Measurements from ENCODE around the gene TMEM238L.

TMEM238L gene

DNA sequence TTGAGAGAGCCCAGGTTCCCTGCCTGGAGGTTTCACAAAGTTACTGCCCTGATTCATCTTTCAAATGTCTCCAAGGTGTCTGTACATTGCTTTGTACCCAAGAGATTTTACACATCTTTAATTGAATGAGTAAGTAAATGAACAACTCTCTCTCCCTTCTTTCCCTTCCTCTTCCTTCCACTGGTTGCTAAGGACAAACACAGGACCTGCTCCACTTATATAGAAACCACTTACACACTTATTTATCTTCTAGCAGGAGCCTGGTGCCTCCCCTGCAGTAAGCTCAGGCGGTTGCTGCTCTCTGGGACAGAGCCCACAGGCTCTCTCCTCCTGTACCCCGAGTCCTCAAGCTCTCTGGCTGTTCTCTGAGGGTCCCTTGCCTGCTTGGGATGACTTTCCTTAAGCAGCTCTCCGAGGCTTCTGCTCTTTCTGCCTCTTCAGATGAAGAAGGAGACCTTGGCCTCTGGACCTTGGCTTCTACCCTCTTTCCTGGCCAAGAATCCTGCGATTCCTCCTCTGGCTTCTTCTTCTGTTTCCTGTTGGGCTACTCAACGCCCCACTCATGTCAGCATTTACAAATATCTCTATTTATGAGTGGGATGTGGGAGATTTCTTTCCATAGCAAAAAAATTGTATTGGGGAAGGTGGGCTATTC, 24.1 kb upstream of the TMEM238L start:
- Histone ChIP-seq H3K4me3 (replicated peaks; ENCODE audit: low read depth, low read length) (no peak overlapping the region), H3K27me3 (replicated peaks; ENCODE audit: control insufficient read depth, insufficient read depth, low read length) (no peaks in the 10 kb centered on the region; the same call in none of the 2 replicates), H3K36me3 (ENCODE audit: control insufficient read depth, insufficient read depth, low read length) (no peaks in the 10 kb centered on the region)
- TF ChIP-seq, protein P1, sequence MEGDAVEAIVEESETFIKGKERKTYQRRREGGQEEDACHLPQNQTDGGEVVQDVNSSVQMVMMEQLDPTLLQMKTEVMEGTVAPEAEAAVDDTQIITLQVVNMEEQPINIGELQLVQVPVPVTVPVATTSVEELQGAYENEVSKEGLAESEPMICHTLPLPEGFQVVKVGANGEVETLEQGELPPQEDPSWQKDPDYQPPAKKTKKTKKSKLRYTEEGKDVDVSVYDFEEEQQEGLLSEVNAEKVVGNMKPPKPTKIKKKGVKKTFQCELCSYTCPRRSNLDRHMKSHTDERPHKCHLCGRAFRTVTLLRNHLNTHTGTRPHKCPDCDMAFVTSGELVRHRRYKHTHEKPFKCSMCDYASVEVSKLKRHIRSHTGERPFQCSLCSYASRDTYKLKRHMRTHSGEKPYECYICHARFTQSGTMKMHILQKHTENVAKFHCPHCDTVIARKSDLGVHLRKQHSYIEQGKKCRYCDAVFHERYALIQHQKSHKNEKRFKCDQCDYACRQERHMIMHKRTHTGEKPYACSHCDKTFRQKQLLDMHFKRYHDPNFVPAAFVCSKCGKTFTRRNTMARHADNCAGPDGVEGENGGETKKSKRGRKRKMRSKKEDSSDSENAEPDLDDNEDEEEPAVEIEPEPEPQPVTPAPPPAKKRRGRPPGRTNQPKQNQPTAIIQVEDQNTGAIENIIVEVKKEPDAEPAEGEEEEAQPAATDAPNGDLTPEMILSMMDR (IDR thresholded peaks at IDR 0.05; ENCODE audit: insufficient read depth, low read length, poor library complexity, severe bottlenecking) = no peak
- DNase-seq (ENCODE audit: extremely low read depth, insufficient read length) = no peak

DNA sequence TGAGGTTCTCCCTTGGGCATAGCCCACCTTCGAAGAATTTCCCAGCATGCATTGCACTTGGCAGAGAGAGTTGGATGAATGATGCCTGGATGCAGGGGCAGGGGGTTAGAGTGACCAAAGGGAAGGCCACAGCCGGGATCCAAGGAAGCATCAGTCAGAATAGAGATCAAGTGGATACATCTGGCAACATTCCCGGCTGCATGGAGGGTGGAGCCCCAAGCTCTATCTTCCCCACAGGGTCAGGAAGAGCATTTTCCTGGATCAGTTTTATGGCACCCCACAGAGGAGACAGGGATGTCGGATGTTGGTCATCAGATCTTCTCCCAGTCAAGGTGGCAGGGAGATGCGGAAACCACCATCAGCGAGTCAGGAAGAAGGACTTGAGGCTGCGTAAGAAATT, 21.0 kb upstream of the TMEM238L start:
- TF ChIP-seq, protein P1 (IDR thresholded peaks at IDR 0.05; ENCODE audit: insufficient read depth, low read length, poor library complexity, severe bottlenecking) = no peak
- Histone ChIP-seq H3K27me3 (replicated peaks; ENCODE audit: control insufficient read depth, insufficient read depth, low read length) (peaks cover 1% of the 10 kb centered on the region), H3K36me3 (ENCODE audit: control insufficient read depth, insufficient read depth, low read length) (no peaks in the 10 kb centered on the region), H3K4me3 (replicated peaks; ENCODE audit: low read depth, low read length) (no peak overlapping the region)
- DNase-seq (ENCODE audit: extremely low read depth, insufficient read length) = no peak

DNA sequence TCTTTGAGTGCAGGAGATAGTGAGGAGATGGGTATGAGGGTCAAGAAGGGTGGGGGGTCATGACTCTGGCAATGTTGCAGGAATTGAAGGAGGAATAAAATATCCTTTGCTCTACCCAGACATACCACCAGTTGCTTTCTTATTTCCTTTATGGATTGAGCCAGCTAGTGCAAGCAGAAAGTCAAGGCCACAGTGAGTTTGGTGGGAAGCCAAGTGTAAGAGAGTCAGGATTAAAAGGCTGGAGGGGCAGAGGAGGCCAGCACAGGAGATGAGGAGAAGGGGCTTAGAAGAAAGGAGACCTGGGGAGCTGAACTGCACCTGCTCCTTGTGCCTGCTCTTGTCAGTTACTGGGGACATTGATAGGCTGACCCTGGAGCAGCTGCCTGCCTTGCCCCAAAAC, 17.9 kb upstream of the TMEM238L start:
- H3K36me3 ChIP-seq (ENCODE audit: control insufficient read depth, insufficient read depth, low read length) = no peaks in the 10 kb centered on the region
- peaks cover 3% of the 10 kb centered on the region for H3K27me3 ChIP-seq (replicated peaks; ENCODE audit: control insufficient read depth, insufficient read depth, low read length)
- DNase-seq (ENCODE audit: extremely low read depth, insufficient read length) = no peak
- no peak overlapping the region for H3K4me3 ChIP-seq (replicated peaks; ENCODE audit: low read depth, low read length)
- TF ChIP-seq, protein P1 (IDR thresholded peaks at IDR 0.05; ENCODE audit: insufficient read depth, low read length, poor library complexity, severe bottlenecking) = no peak

DNA sequence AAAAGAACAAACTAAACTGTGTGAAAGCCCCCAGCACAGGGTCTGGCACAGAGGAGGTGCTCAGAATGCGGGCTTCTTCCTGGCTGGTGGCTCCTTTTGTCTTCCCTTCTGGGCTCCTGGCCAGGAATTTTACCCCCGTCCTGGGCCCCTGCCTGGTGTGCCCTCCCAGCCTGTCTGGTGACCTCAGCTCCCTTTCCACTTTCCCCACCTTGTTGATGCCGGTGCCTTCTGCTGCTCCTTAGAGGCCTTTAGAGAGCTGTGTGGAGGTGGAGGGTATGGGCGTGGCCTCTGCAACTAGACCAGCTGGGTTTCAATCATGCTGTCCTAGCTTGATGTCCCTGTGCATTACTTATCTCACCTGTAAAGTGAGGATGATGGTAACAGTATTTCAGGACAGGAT, 17.2 kb upstream of the TMEM238L start:
- Histone ChIP-seq H3K36me3 (ENCODE audit: control insufficient read depth, insufficient read depth, low read length) (no peaks in the 10 kb centered on the region), H3K4me3 (replicated peaks; ENCODE audit: low read depth, low read length) (no peak overlapping the region), H3K27me3 (replicated peaks; ENCODE audit: control insufficient read depth, insufficient read depth, low read length) (peaks cover 3% of the 10 kb centered on the region)
- TF ChIP-seq, protein P1 (IDR thresholded peaks at IDR 0.05; ENCODE audit: insufficient read depth, low read length, poor library complexity, severe bottlenecking) = no peak
- no peak for DNase-seq (ENCODE audit: extremely low read depth, insufficient read length)

DNA sequence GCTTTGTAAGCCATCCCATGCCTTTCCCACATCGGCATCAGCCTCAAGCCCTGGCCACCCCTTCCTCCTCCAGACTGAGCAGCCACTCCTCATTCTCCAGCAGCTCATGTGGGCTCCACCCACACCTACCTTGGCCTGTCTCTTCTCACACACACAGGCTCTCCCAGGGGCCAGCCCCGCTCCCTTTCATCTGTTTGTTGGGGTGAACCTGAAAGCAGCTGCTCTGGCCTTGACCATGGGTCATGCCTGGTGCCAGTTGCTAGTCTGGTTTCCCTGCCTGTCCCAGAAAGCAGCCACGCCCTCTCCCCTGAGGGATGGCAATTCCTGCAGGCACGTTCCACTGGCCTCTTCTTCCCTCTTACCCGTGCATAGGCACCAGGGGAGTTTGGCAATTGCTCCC, 11.4 kb upstream of the TMEM238L start:
- peaks cover 2% of the 10 kb centered on the region for H3K27me3 ChIP-seq (replicated peaks; ENCODE audit: control insufficient read depth, insufficient read depth, low read length)
- DNase-seq (ENCODE audit: extremely low read depth, insufficient read length) = no peak
- H3K36me3 ChIP-seq (ENCODE audit: control insufficient read depth, insufficient read depth, low read length) = no peaks in the 10 kb centered on the region
- TF ChIP-seq, protein P1 (IDR thresholded peaks at IDR 0.05; ENCODE audit: insufficient read depth, low read length, poor library complexity, severe bottlenecking) = no peak
- no peak overlapping the region for H3K4me3 ChIP-seq (replicated peaks; ENCODE audit: low read depth, low read length)

DNA sequence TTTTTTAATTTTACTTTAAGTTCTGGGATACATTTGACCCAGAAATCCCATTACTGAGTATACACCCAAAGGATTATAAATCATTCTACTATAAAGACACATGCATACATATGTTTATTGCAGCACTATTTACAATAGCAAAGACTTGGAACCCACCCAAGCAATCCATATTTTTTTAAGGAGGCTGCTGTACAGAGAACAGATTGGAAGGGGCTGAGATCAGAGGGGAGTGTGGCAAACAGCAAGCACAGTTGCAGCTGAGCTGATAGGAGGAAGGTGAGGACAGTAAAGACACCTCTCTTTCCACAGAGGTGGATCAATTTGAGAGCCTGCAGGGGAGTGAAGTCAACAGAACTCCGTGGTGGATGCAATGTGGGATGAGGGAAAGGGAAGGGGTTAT, 10.2 kb upstream of the TMEM238L start:
- TF ChIP-seq, protein P1 (IDR thresholded peaks at IDR 0.05; ENCODE audit: insufficient read depth, low read length, poor library complexity, severe bottlenecking) = no peak
- no peak overlapping the region for H3K4me3 ChIP-seq (replicated peaks; ENCODE audit: low read depth, low read length)
- H3K27me3 ChIP-seq (replicated peaks; ENCODE audit: control insufficient read depth, insufficient read depth, low read length) = no peaks in the 10 kb centered on the region
- DNase-seq (ENCODE audit: extremely low read depth, insufficient read length) = no peak
- H3K36me3 ChIP-seq (ENCODE audit: control insufficient read depth, insufficient read depth, low read length) = no peaks in the 10 kb centered on the region
